ENCODE results near the gene POLRMT. TPM values are rescaled to one million over a fixed set of nuclear protein-coding genes. Genes with fewer than 3 reads are reported as not detected.

Gene POLRMT
- total RNA-seq, 4 donors from 2014 or later, result 22.1 to 39.5 (median 28.1) TPM

- H3K27me3 ChIP-seq, result no peaks in the 10 kb centered on the region
- peak overlapping the region in 3 of 4 donors; percentile 91 to 95 (median 93) for H3K27ac ChIP-seq
- H3K4me3 ChIP-seq, result peak overlapping the region; percentile 83 to 87
- TF ChIP-seq POLR2AphosphoS5 (IDR thresholded peaks at IDR 0.05), result no peak
- peak in 1 of 4 experiments; percentile 12 for TF ChIP-seq CTCF (IDR thresholded peaks at IDR 0.05)
- peaks cover 0 to 66% (median 34%) of the 10 kb centered on the region in 3 donors for H3K4me1 ChIP-seq
- no peaks in the 10 kb centered on the region for H3K9me3 ChIP-seq
- no peak for ATAC-seq
- WGBS, 2 donors (ENCODE audit: low coverage in 1 of 2), result 0% methylated on average over 1 of the region's 15 CpGs; no CpG with 5 or more reads in 1 of the 2 donors
- H3K36me3 ChIP-seq, result peaks cover 0 to 15% of the 10 kb centered on the region in 2 donors
Observed at GRCh38 chr19:573519-573825, 59.9 kb downstream of the POLRMT start.

- Histone ChIP-seq H3K27me3 (no peaks in the 10 kb centered on the region), H3K4me1 (peaks cover 0 to 63% (median 34%) of the 10 kb centered on the region in 3 donors), H3K4me3 (peak overlapping the region; percentile 83 to 87), H3K9me3 (no peaks in the 10 kb centered on the region), H3K36me3 (peaks cover 0 to 9% of the 10 kb centered on the region in 2 donors), H3K27ac (peak overlapping the region; percentile 49 to 95 (median 92))
- no peak for TF ChIP-seq CTCF (IDR thresholded peaks at IDR 0.05)
- no peak for TF ChIP-seq POLR2AphosphoS5 (IDR thresholded peaks at IDR 0.05)
- no peak for TF ChIP-seq EP300 (IDR thresholded peaks at IDR 0.05)
- TF ChIP-seq POLR2A (IDR thresholded peaks at IDR 0.05), result no peak
- 0% methylated on average over 3 of the region's 55 CpGs; no CpG with 5 or more reads in 1 of the 2 donors for WGBS, 2 donors (ENCODE audit: low coverage in 1 of 2)
- peak; percentile 8 for ATAC-seq
Observed at GRCh38 chr19:572743-573518, 60.4 kb downstream of the POLRMT start.

GRCh38 chr19:572140-572742 is 61.1 kb downstream of the POLRMT start, which contains the start of gene BSG:
Gene BSG, plus strand, starts transcription at chr19:572596. Its CDS starts 39 bp downstream, at chr19:572635.
- ATAC-seq, result peak; percentile 93
- WGBS, 2 donors (ENCODE audit: low coverage in 1 of 2), result 0 to 10% methylated on average over 2 to 4 of the region's 79 CpGs
- H3K9me3 ChIP-seq, result no peaks in the 10 kb centered on the region
- TF ChIP-seq CTCF (IDR thresholded peaks at IDR 0.05) (peak in 1 of 4 experiments; percentile 31), POLR2A (IDR thresholded peaks at IDR 0.05) (peak; percentile 94), POLR2AphosphoS5 (IDR thresholded peaks at IDR 0.05) (peak; percentile 88), EP300 (IDR thresholded peaks at IDR 0.05) (no peak)
- peaks cover 0 to 56% (median 34%) of the 10 kb centered on the region in 3 donors for H3K4me1 ChIP-seq
- peaks cover 0 to 2% of the 10 kb centered on the region in 2 donors for H3K36me3 ChIP-seq
- H3K27me3 ChIP-seq, result no peaks in the 10 kb centered on the region
- H3K27ac ChIP-seq, result peak within 1 kb of the TSS; percentile 49 to 95 (median 92)
- H3K4me3 ChIP-seq, result peak within 1 kb of the TSS; percentile 83 to 87

GRCh38 chr19:571566-571974 is 61.8 kb downstream of the POLRMT start:
- Histone ChIP-seq H3K27ac (peak overlapping the region; percentile 32 to 95 (median 92)), H3K9me3 (no peaks in the 10 kb centered on the region), H3K4me3 (peak overlapping the region; percentile 34 to 87), H3K4me1 (peaks cover 0 to 49% (median 34%) of the 10 kb centered on the region in 3 donors), H3K36me3 (no peaks in the 10 kb centered on the region), H3K27me3 (no peaks in the 10 kb centered on the region)
- 0% methylated on average over 3 to 4 of the region's 14 CpGs for WGBS, 2 donors (ENCODE audit: low coverage in 1 of 2)
- no peak for ATAC-seq
- no peak for TF ChIP-seq POLR2AphosphoS5 (IDR thresholded peaks at IDR 0.05)
- TF ChIP-seq POLR2A (IDR thresholded peaks at IDR 0.05), result no peak
- no peak for TF ChIP-seq EP300 (IDR thresholded peaks at IDR 0.05)
- TF ChIP-seq CTCF (IDR thresholded peaks at IDR 0.05), result no peak
